HUDEP-2 (cell line): ENCODE results near the gene CXorf51B.
"Not testable (repeated sequence)": the region's sequence is repeated elsewhere in the genome, so short reads cannot be mapped to it uniquely, and the experiment has no call there.

Experiments
- DNase-seq, 76 experiments: peaks; one replicate each; lab custom pipeline; 2025; ENCODE audit not compliant: unreplicated experiment in 76 of 76; lab: John Stamatoyannopoulos, UW

CXorf51B gene

DNA sequence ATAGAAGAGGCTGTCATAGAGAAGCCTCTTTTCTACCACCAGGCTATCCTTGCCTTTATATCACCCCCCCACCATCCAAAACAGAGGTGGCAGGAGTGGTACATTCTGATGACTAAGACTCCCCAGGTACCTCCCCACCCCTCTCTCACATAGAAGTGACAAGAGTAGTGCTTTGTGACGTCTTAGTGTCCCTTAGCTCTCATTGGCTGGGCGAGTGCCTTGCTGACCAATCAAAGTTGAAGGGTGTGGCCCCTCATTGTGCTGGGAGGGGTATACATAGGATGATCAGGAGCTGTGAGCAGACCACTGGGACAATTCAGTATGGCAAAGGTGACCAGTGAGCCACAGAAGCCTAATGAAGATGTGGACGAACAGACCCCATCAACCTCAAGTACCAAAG, at the start of gene CXorf51B:
CXorf51B (plus strand) TSS at position 301 of the 400 bp plus-strand sequence; CDS start at position 322, 21 bp downstream.
- not testable (repeated sequence) for DNase-seq

GRCh38 chrX:146814644-146815043, 5.1 kb downstream of the CXorf51B start, which contains the start of gene CXorf51A:
CXorf51A (minus strand) TSS chrX:146814744; CDS start chrX:146814723, 21 bp downstream.
- not testable (repeated sequence) for DNase-seq

GRCh38 chrX:146831994-146832393, 22.4 kb downstream of the CXorf51B start:
- DNase-seq = no peak

GRCh38 chrX:146854281-146854680, 44.7 kb downstream of the CXorf51B start:
- DNase-seq = no peak
